Right lobe of liver (tissue), 4 donors: ENCODE measurements around the gene LCE6A.

Experiments
- CTCF ChIP-seq, 4 donors: fragments of 200-600 bp in 3 of 4; fragments of 450-650 bp in 1 of 4; IDR thresholded peaks; one replicate each; pipeline versions ENCODE4 v1.5.1 to v1.8.0; 2016 to 2022; ENCODE audit warnings: antibody characterized with exemption in 4 of 4, mild to moderate bottlenecking in 2 of 4
- POLR2A ChIP-seq: fragments of 450-650 bp; IDR thresholded peaks from one replicate; pipeline ENCODE4 v1.6.1; 2017; ENCODE audit warnings: antibody characterized with exemption, mild to moderate bottlenecking
- donor health status: DM: no; HTN: no; CAD: no.
- donor health status: DM: no; HTN: no; CAD: no.
- donor health status: DM: no; HTN: yes; CAD: no.

GRCh38 chr1:152827173-152827572 lies 15.5 kb upstream of the LCE6A start, which contains the start of gene LCE1A:
- TF ChIP-seq CTCF (IDR thresholded peaks at IDR 0.05): no peak
- no peak for TF ChIP-seq POLR2A
